Skin of body (tissue), 2 donors: Measurements from ENCODE around the gene SSBP3. TPM values are rescaled to one million over a fixed set of nuclear protein-coding genes. Genes with fewer than 3 reads are reported as not detected.
"Not testable (repeated sequence)": the region's sequence is repeated elsewhere in the genome, so short reads cannot be mapped to it uniquely, and the experiment has no call there.

Experiments
- DNase-seq: peaks from one replicate; lab custom pipeline; 2025; lab: John Stamatoyannopoulos, UW
- total RNA-seq: library from RNA; depleted of rRNA; stranded (reverse); fragments of >200 nt; gene quantifications from one replicate; pipeline ENCODE4 v1.2.3, GENCODE V29; 2014

The SSBP3 gene
- total RNA-seq, 1 donor from 2014 or later, result 21.7 TPM

- DNase-seq, result no peak
These were observed 13.8 kb downstream of the SSBP3 start for GRCh38 chr1:54392401-54392800.

GRCh38 chr1:54391450-54392209, 14.6 kb downstream of the SSBP3 start:
- DNase-seq, result no peak

- DNase-seq, result no peak
These were observed 15.5 kb downstream of the SSBP3 start for GRCh38 chr1:54390655-54391054.

GRCh38 chr1:54389608-54390007, 16.6 kb downstream of the SSBP3 start:
- DNase-seq, result not testable (repeated sequence)

GRCh38 chr1:54387419-54387818, 18.8 kb downstream of the SSBP3 start:
- DNase-seq, result no peak

GRCh38 chr1:54385727-54386022, 20.5 kb downstream of the SSBP3 start:
- no peak for DNase-seq

GRCh38 chr1:54384918-54385726, 21.1 kb downstream of the SSBP3 start:
- DNase-seq, result no peak

GRCh38 chr1:54384471-54384870, 21.7 kb downstream of the SSBP3 start:
- DNase-seq, result no peak

- no peak for DNase-seq
These were observed 24.7 kb downstream of the SSBP3 start for GRCh38 chr1:54381524-54381923.

GRCh38 chr1:54380290-54380882, 25.8 kb downstream of the SSBP3 start:
- DNase-seq, result peak; percentile 10

- no peak for DNase-seq
These were observed 26.5 kb downstream of the SSBP3 start for GRCh38 chr1:54379555-54380289.

GRCh38 chr1:54378874-54379554, 27.2 kb downstream of the SSBP3 start:
- DNase-seq, result no peak

GRCh38 chr1:54378157-54378873, 27.9 kb downstream of the SSBP3 start:
- DNase-seq, result no peak

- DNase-seq, result no peak
These were observed 29.0 kb downstream of the SSBP3 start for GRCh38 chr1:54377040-54377691.

- no peak for DNase-seq
These were observed 29.7 kb downstream of the SSBP3 start for GRCh38 chr1:54376430-54377039.

- no peak for DNase-seq
These were observed 30.3 kb downstream of the SSBP3 start for GRCh38 chr1:54375712-54376429.

- DNase-seq, result no peak
These were observed 30.9 kb downstream of the SSBP3 start for GRCh38 chr1:54375298-54375697.

GRCh38 chr1:54374766-54375165, 31.4 kb downstream of the SSBP3 start:
- no peak for DNase-seq

GRCh38 chr1:54372978-54373377, 33.2 kb downstream of the SSBP3 start:
- no peak for DNase-seq
